ENCODE measurements around the gene TMEM126B. TPM values are rescaled to one million over a fixed set of nuclear protein-coding genes. Genes with fewer than 3 reads are reported as not detected.

Gene TMEM126B
- total and polyA plus RNA-seq, 2 of the 13 experiments (the other 11 are each of a cell fraction or from before 2014, with no cell fraction given) = 33.6 to 54.8 TPM

DNA sequence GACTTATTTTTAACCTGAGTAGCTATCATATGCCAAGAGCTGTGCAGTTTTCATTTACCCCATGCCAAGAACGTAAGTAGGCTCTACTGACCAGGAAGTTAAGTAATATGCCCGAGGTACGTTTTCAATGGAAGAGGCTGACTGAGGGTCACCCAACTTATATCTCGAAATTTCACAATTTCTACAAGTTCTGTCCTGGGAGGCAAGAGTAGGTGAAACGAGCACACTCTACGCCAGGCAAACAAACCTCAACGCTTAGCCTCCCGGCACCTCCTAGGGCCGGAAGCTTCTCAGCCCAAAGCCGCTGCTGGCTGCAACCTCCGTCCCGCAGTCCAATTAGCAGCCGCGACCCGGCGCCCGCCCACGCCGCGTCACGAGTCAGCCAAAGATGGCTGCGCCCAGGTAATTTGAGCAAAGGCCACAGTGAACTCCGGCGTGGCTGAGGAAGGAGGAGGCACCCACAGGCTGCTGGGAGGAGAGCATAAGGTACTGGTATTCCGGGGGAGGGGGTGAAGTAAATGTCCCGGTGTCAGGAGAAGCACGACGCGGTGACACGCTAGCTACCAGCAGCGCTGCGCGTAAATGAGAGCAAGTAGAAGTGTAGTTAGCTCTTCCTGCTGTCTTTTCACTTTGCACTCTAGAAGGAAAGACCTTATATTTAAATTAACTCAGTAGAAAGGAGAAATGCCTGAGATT lies 19.4 kb downstream of the TMEM126B start, which contains the start of gene TMEM126A (continued):
- TF ChIP-seq ZNF263 (CRISPR knock-in tag; IDR thresholded peaks at IDR 0.05) (no peak; the same call in 1 of the 2 replicates), MEIS1 (CRISPR knock-in tag; IDR thresholded peaks at IDR 0.05; ENCODE audit: borderline replicate concordance) (no peak), ZFP41 (CRISPR knock-in tag; IDR thresholded peaks at IDR 0.05; ENCODE audit: borderline replicate concordance) (no peak), ZNF382 (CRISPR knock-in tag; IDR thresholded peaks at IDR 0.05; ENCODE audit: borderline replicate concordance) (no peak), ZNF839 (CRISPR knock-in tag; IDR thresholded peaks at IDR 0.05; ENCODE audit: borderline replicate concordance) (no peak), TFDP2 (CRISPR knock-in tag; IDR thresholded peaks at IDR 0.05) (peak; percentile 75), RARA (CRISPR knock-in tag; IDR thresholded peaks at IDR 0.05) (peak; percentile 30; the same call in 1 of the 2 replicates), ATF7 (IDR thresholded peaks at IDR 0.05) (no peak), ATF7 (CRISPR knock-in tag; IDR thresholded peaks at IDR 0.05) (no peak), EEA1 (CRISPR knock-in tag; IDR thresholded peaks at IDR 0.05; ENCODE audit: borderline replicate concordance) (no peak), MLX (CRISPR knock-in tag; IDR thresholded peaks at IDR 0.05) (no peak), FOXA1 (IDR thresholded peaks at IDR 0.05) (no peak), FOXA1 (CRISPR knock-in tag; IDR thresholded peaks at IDR 0.05) (no peak), FOXK2 (IDR thresholded peaks at IDR 0.05) (no peak), ZNF564 (CRISPR knock-in tag; IDR thresholded peaks at IDR 0.05) (0 out of 2 replicates have a peak, but pooled peaks have one; percentile 14)
- TF ChIP-seq, protein P1, sequence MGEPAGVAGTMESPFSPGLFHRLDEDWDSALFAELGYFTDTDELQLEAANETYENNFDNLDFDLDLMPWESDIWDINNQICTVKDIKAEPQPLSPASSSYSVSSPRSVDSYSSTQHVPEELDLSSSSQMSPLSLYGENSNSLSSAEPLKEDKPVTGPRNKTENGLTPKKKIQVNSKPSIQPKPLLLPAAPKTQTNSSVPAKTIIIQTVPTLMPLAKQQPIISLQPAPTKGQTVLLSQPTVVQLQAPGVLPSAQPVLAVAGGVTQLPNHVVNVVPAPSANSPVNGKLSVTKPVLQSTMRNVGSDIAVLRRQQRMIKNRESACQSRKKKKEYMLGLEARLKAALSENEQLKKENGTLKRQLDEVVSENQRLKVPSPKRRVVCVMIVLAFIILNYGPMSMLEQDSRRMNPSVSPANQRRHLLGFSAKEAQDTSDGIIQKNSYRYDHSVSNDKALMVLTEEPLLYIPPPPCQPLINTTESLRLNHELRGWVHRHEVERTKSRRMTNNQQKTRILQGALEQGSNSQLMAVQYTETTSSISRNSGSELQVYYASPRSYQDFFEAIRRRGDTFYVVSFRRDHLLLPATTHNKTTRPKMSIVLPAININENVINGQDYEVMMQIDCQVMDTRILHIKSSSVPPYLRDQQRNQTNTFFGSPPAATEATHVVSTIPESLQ (CRISPR knock-in tag; conservative IDR thresholded peaks at IDR 0.05) = no peak
